Muscle layer of duodenum (tissue), 2 donors: ENCODE results near the gene PRKCA.
"Not testable (repeated sequence)": the region's sequence is repeated elsewhere in the genome, so short reads cannot be mapped to it uniquely, and the experiment has no call there.

Experiments
- H3K27ac ChIP-seq: one replicate; pipeline ENCODE4 v1.7.0; 2013; ENCODE audit warnings: mild to moderate bottlenecking, low read length
- H3K27me3 ChIP-seq: one replicate; pipeline ENCODE4 v1.7.0; 2013; ENCODE audit warnings: low read depth, mild to moderate bottlenecking, control low read depth, low read length
- H3K36me3 ChIP-seq, 2 donors: one replicate each; pipeline ENCODE4 v1.7.0; 2013; ENCODE audit warnings: low read length in 2 of 2, control low read depth in 1 of 2, mild to moderate bottlenecking in 1 of 2; ENCODE audit not compliant: insufficient read depth in 2 of 2, control insufficient read depth in 1 of 2
- H3K4me1 ChIP-seq, 2 donors: one replicate each; pipeline ENCODE4 v1.7.0; 2013; ENCODE audit warnings: low read length in 2 of 2, mild to moderate bottlenecking in 2 of 2, control low read depth in 1 of 2, moderate library complexity in 1 of 2; ENCODE audit not compliant: insufficient read depth in 2 of 2, control insufficient read depth in 1 of 2
- H3K4me3 ChIP-seq, 2 donors: one replicate each; pipeline ENCODE4 v1.7.0; 2013; ENCODE audit warnings: low read length in 2 of 2, low read depth in 1 of 2, mild to moderate bottlenecking in 1 of 2
- H3K9me3 ChIP-seq, 2 donors: one replicate each; pipeline ENCODE4 v1.7.0; 2013; ENCODE audit warnings: low read length in 2 of 2, control low read depth in 1 of 2, mild to moderate bottlenecking in 1 of 2; ENCODE audit not compliant: control insufficient read depth in 1 of 2
- donor health status: healthy.

Gene PRKCA

DNA sequence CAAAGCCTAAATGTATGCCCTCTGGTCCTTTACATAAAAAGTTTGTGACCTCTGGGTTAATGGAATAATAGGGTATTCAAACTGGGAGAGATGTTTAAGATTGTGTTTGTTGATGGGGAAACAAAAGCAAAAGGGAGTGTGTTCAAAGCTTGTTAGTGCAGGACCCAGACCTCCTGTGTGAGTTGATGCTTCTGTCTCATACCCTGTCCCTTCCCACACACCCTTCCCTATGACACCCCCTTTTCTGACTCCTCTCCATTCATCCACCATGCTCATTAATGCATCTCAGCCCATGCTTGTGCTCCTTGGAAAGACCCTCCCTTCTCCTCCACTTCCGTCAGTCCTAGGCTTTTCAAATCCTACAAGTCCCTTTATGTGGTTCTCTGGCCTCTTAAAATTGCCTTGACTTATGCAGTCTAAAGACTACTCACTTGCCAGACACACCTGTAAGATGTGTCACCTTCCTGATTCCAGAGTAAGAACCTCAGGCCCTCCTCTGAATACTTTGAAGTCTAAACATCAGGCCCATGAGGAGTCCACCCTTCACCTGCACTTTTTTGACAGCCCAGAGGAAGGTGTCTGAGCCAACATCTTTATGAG lies 404.5 kb downstream of the PRKCA start:
- H3K27ac ChIP-seq = no peak overlapping the region
- peaks cover 0 to 3% of the 10 kb centered on the region in 2 donors for H3K36me3 ChIP-seq
- no peaks in the 10 kb centered on the region for H3K4me1 ChIP-seq
- no peaks in the 10 kb centered on the region for H3K27me3 ChIP-seq
- no peaks in the 10 kb centered on the region for H3K9me3 ChIP-seq
- H3K4me3 ChIP-seq = no peak overlapping the region

DNA sequence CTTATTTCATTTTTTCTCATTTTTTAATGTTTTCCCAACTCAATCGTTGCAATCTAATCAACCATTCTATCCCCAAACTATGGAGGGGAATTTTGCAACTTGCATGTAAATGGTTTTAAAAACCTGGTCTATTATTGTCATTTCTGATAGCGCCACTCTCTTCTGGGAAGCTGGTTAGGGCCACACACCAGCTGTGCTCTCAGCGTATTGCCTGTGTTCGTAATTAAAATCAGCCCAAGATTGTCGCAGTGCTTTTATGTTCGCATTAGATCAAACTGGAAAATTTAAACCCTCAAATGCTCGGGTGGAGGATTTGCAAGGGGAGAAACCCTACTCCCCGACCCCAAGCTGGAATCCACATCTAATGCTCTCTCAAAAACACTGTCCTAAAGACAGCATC lies 409.0 kb downstream of the PRKCA start:
- no peaks in the 10 kb centered on the region for H3K27me3 ChIP-seq
- H3K9me3 ChIP-seq = no peaks in the 10 kb centered on the region
- peaks cover 0 to 14% of the 10 kb centered on the region in 2 donors for H3K4me1 ChIP-seq
- peaks cover 0 to 3% of the 10 kb centered on the region in 2 donors for H3K36me3 ChIP-seq
- no peak overlapping the region for H3K4me3 ChIP-seq
- no peak overlapping the region for H3K27ac ChIP-seq

DNA sequence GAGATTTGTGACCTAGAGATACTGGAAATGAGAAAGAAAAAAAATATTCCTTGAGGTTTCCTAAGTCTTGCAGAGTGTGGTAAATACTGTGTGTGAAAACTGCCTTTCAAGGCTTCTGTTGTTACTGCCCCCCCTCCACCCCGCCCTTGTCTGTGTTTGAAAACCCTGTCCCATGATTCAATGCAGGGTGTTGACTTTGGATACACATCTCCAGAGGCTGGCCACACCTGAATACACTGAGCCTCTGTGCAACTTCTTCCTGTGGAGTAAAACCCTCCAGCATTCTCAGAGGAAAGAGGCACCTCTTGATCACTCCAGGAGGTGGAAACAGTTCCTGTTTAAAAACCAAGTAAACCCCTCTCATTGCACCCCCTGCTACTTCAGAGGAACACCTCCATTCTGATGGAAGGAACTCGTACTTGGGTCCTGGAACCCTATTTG lies 409.5 kb downstream of the PRKCA start:
- no peaks in the 10 kb centered on the region for H3K9me3 ChIP-seq
- no peak overlapping the region for H3K4me3 ChIP-seq
- peaks cover 0 to 3% of the 10 kb centered on the region in 2 donors for H3K36me3 ChIP-seq
- H3K27me3 ChIP-seq = no peaks in the 10 kb centered on the region
- no peak overlapping the region for H3K27ac ChIP-seq
- peaks cover 0 to 18% of the 10 kb centered on the region in 2 donors for H3K4me1 ChIP-seq

DNA sequence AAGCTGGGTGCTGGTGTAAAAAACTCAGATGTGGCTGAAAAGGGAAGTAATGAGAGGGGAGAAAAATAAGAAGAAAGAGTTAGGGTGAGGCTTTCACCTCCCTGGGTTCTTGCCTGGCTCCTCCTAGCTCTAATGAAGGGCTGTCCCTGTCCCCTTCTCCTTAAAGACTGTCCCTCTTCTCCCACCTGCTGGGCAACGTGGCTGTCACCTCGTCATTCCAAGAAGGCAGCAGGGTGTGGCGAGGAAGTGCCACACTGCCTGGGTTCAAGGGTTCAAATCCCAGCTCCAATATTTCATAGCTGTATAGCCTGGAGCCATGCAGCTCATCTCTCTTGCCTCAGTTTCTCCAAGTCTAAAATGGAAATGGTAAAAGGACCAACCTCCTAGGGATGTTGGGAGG lies 410.0 kb downstream of the PRKCA start:
- Histone ChIP-seq H3K27ac (no peak overlapping the region), H3K4me1 (peaks cover 0 to 18% of the 10 kb centered on the region in 2 donors), H3K4me3 (no peak overlapping the region), H3K36me3 (peaks cover 0 to 3% of the 10 kb centered on the region in 2 donors), H3K9me3 (no peaks in the 10 kb centered on the region), H3K27me3 (no peaks in the 10 kb centered on the region)

DNA sequence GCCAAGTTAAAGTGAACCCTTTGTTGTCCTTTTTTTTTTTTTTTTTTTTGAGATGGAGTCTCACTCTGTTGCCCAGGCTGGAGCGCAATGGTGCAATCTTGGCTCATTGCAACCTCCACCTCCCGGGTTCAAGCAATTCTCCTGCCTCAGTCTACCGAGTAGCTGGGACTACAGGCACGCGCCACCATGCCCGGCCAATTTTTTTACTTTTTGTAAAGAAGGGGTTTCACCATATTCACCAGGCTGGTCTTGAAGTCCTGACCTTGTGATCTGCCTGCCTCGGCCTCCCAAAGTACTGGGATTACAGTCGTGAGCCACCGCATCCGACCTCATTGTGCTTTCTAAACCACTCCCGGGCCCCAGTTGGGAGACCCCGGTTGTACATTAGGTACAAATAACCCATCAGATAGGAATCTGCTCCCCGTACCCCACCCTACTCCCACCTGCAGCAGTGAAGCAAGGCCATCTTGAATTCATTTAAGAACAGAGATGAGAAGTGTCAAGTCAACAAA lies 410.7 kb downstream of the PRKCA start:
- not testable (repeated sequence) for H3K27ac ChIP-seq, H3K27me3 ChIP-seq, H3K36me3 ChIP-seq, H3K9me3 ChIP-seq, H3K4me3 ChIP-seq
- H3K4me1 ChIP-seq = peaks cover 0 to 18% of the 10 kb centered on the region in 2 donors

DNA sequence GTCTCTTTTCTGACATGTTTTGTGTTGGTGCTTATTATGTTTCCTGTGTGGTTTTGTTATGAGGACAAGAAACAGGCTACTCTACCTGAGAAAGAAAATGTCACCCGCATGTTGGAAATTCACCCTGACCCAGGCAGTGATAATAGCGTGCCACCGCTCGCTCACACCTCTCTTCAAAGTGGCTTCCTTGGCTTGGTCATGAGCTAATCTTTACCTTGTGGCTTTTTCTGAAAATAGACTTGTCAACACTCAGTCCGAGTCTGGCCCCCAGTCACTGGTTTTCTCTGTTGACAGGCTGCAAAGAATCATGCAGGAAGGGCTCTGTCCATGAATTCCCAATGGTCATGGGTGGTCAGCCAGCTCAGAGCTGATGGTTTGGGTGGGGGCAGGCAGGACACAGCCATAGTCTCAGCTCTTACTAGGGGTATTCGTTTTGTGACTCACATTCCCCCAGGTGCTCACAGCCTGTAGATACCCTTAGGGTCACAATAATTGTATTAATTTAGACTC lies 411.2 kb downstream of the PRKCA start:
- no peak overlapping the region for H3K27ac ChIP-seq
- peaks cover 0 to 3% of the 10 kb centered on the region in 2 donors for H3K36me3 ChIP-seq
- H3K27me3 ChIP-seq = no peaks in the 10 kb centered on the region
- H3K4me3 ChIP-seq = no peak overlapping the region
- H3K9me3 ChIP-seq = no peaks in the 10 kb centered on the region
- H3K4me1 ChIP-seq = peaks cover 0 to 18% of the 10 kb centered on the region in 2 donors

DNA sequence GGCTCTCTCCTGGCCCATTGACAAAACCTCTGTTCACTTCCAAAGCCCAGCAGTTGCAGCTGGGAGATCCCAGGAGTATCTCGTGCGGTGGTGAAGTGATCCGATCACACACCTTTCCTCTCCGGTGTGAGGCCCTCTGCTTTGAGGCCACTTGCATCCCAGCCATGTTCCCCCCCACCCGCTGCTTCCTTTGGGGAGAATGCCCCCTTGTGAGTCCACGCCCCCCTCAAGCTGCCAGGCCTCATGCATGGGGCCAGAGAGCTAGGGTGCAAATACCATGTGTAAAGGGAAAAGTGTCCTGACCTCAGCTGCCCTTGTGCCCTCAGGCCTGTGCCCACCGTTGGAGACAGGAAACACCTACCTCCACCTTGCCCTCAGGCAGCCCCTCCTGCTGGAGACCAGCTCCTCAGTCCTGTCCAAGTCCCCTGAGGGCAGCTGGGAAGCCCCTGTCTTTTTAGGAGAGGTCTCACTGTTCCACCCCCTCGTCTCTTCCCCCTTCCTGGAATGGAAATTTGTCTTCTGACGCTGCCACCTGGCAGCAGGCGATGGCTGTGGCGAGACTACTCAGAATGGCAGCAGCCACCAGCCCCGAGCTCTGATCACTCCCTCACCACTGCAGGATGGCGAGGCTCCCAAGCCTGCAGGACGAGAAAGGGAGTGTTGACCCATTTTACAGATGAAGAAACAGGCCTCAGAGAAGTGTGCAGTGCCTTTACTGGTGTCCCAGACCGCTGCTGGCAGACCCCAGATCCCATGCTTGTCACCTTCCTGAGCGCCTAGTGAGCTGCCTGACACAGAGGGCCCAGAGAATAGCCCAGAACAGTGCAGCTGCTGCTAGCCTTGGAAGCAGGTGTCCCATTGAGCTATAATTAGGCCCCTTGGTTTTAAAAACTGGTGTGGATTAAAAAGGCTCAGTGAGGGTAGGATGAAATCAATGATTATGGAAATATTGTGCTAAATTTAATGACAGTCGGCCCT lies 411.9 kb downstream of the PRKCA start:
- Histone ChIP-seq H3K27me3 (no peaks in the 10 kb centered on the region), H3K4me1 (peaks cover 0 to 18% of the 10 kb centered on the region in 2 donors), H3K36me3 (no peaks in the 10 kb centered on the region), H3K27ac (no peak overlapping the region), H3K9me3 (no peaks in the 10 kb centered on the region), H3K4me3 (no peak overlapping the region)

DNA sequence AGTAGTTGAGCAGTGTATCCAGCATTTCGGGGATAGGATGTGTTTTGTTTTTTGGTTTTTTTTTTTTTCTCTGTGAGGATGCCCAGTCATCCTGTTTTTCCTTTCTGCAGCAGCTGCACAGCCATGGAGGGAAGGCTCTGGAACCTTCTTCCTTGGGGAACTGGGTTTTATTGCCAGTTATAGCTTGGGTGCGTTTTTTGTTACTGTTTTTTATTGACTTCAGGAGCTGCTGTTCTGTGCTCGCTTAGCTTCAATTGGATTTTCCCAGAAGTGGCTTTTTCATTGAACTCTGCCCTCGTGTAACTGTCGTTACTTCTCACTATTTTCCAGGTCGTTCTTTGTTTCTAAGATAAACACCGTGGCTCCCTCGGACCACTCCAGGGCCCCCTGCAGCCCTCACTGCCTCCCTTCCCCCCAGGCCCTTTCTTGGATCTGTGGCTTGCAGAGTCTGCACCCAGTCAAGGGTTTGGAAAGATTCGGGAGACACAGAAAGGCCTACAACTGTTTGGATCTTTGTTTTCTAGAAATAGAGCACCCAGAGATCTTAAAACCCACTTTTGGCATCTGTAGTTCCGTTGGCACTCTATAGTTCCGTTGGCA lies 412.8 kb downstream of the PRKCA start:
- H3K27ac ChIP-seq = no peak overlapping the region
- H3K9me3 ChIP-seq = no peaks in the 10 kb centered on the region
- no peaks in the 10 kb centered on the region for H3K27me3 ChIP-seq
- H3K36me3 ChIP-seq = no peaks in the 10 kb centered on the region
- no peak overlapping the region for H3K4me3 ChIP-seq
- peaks cover 0 to 18% of the 10 kb centered on the region in 2 donors for H3K4me1 ChIP-seq

DNA sequence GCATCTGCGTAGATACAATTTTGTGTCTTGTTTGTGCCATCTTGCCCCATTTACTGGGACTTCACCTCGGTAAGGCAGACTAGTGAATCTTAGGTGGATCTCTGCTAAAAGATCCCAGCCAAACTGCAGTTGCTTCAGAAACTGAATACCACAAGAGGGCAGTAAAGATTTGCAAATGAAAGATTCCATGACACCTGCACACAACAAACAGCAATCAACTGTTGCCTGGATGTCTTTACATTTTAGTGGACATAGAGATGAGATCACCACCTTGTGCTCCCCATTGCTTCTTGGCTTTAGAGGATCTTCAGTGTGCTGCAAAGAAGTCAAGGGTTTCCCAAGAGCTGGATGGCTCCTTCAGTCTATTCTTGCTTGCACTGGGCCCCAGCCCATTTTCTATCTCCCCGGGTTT lies 413.3 kb downstream of the PRKCA start:
- H3K4me3 ChIP-seq = no peak overlapping the region
- H3K4me1 ChIP-seq = peaks cover 0 to 18% of the 10 kb centered on the region in 2 donors
- no peaks in the 10 kb centered on the region for H3K9me3 ChIP-seq
- no peaks in the 10 kb centered on the region for H3K36me3 ChIP-seq
- H3K27me3 ChIP-seq = no peaks in the 10 kb centered on the region
- H3K27ac ChIP-seq = no peak overlapping the region

DNA sequence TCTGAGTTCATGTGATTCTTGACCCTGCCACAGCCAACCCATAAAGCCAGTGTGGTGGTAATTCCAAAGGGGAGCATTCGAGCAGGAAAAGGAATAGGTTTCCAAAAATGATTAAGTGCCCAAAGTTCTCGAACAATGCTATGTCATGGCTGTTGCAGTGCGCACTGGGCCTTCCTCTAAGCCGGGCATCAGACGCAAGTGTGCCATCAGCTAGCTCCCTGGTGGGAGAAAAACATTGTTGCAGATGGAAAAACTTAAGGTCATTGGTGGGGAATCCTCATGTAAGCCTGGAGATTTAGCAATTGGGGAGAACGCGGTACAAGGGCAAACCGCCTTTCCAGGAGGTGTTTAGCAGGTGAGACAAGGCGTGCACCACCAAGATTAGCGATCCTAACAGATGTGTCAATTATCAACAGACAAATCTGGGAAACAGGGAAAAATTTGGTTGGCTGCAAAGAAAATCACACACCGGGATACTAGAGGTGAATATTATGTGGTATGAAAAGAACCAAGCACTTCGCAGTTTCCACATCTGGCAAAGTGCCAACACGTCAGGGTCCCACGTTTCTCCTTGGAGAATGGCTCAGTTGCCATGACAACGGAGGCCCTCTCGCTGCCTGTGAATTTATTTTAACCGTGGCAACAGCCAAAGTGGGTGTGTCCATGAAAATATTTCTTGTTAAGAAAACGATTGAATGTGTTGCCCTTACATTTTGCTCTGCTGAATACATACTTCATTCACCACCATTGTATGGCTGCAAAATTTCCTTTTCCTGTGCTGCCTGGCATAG lies 414.0 kb downstream of the PRKCA start:
- H3K9me3 ChIP-seq = no peaks in the 10 kb centered on the region
- peaks cover 0 to 18% of the 10 kb centered on the region in 2 donors for H3K4me1 ChIP-seq
- H3K4me3 ChIP-seq = no peak overlapping the region
- no peak overlapping the region for H3K27ac ChIP-seq
- H3K36me3 ChIP-seq = no peaks in the 10 kb centered on the region
- no peaks in the 10 kb centered on the region for H3K27me3 ChIP-seq
